GM08714 (cell line): ENCODE measurements around the gene CHPF2.

Experiments
- H3K4me3 ChIP-seq: fragments of 200-500 bp; sonication (Bioruptor generic); 2 replicates; pipeline ENCODE4 v1.5.1; 2014; ENCODE audit warnings: mild to moderate bottlenecking, low read length, inconsistent platforms
- ZNF274 ChIP-seq: IDR thresholded peaks from 2 replicates; pipeline ENCODE4 v1.6.1; 2012; ENCODE audit warnings: mild to moderate bottlenecking, low read depth, low read length

The CHPF2 gene

GRCh38 chr7:151195616-151196450, 36.5 kb upstream of the CHPF2 start:
- no peak for TF ChIP-seq ZNF274
- H3K4me3 ChIP-seq: no peak overlapping the region

GRCh38 chr7:151197932-151198331, 34.4 kb upstream of the CHPF2 start:
- no peak for TF ChIP-seq ZNF274
- no peak overlapping the region for H3K4me3 ChIP-seq

DNA sequence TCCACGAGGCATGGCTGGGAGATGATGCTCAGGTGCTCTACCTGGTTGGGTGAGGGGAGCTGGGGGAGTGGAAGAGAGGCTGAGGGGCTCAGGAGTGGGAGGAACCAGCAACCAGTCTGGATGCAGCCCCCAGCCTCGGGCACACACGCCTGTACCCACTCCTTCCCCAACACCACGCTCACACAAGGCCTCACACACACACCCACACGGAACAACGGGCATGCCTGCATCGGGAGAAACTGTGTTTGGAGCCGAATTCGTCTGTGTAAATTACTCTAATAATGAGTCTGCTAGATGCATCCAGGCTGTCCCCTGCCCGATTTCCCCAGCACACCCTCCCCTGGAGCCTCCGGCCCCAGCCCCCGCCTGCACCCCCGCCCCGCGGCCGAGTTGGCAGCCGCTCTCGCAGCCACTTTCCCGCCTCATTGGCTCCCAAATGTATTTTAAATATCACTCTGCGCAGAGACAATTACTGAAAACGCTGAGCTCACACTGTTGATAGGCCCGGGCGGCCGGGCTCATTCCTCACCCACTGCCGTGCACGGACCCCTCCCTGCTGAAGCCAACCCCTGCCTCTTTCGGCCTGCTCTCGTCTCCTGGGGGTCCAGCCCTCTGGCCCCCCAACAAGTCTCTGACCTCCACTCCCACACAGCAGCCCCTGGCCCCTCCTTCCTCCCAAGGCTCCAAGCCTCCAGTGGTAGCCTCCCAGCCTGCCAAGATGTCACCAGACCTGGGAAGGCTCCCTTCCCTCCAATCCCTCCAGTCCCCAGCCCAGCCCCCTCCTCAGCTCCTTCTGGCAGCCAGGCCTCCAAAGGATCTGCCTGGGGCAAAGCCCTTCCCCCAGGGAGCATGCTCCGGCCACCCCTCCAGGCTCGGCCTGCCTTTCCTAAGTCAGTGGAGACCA, 33.1 kb upstream of the CHPF2 start:
- TF ChIP-seq ZNF274: no peak
- no peak overlapping the region for H3K4me3 ChIP-seq

- H3K4me3 ChIP-seq: no peak overlapping the region
- no peak for TF ChIP-seq ZNF274
These were observed 30.9 kb upstream of the CHPF2 start for GRCh38 chr7:151201344-151201743.

DNA sequence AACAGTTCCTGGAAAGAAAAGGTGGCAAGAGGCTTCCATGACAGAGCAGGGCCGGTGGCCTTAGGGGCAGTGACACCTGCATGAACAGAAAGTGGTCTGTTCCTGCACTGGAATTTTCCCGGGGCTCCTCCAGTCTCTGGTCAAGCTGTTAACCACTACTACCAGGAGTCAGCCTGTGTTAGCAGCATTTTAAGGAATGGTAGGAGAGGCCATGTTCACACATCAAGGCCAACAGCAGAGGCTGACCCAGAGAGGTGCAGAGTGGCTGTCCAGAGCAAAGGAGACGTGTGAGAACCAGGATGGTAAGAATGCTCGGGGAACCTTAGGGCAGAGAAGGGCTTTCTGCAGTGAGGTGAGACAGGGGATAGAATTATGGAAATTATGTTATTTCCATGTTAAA, 30.5 kb upstream of the CHPF2 start:
- TF ChIP-seq ZNF274: no peak
- no peak overlapping the region for H3K4me3 ChIP-seq

- TF ChIP-seq ZNF274: no peak
These were observed 29.4 kb upstream of the CHPF2 start for GRCh38 chr7:151202836-151203235.

GRCh38 chr7:151204383-151205032, 27.8 kb upstream of the CHPF2 start:
- TF ChIP-seq ZNF274: no peak
- no peak overlapping the region for H3K4me3 ChIP-seq

More at GRCh38 chr7:151202836-151203235, 29.4 kb upstream of the CHPF2 start:
- H3K4me3 ChIP-seq: no peak overlapping the region

DNA sequence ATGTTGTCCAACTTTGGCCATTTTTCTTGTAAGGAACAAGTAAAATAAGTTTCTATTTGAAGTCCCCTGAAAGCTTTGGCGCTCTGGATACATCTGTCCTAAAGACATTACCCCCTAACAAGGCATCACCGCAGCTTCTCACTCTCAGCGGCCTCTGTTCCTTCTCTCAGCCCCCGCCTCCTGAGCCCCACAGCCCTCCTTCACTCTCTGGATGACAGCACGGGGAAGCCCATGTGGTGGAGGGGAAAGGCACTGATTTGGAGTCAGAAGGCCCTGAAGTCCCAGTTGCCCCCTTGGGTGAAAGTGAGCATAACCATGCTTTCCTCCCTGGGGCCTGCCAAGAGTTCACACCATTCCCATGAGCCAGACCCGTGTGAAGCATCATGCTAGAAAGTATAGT, 26.6 kb upstream of the CHPF2 start:
- no peak for TF ChIP-seq ZNF274
- no peak overlapping the region for H3K4me3 ChIP-seq

GRCh38 chr7:151206914-151207313, 25.4 kb upstream of the CHPF2 start:
- H3K4me3 ChIP-seq: no peak overlapping the region
- TF ChIP-seq ZNF274: no peak

- H3K4me3 ChIP-seq: no peak overlapping the region
- no peak for TF ChIP-seq ZNF274
These were observed 25.0 kb upstream of the CHPF2 start for GRCh38 chr7:151207315-151207714.

DNA sequence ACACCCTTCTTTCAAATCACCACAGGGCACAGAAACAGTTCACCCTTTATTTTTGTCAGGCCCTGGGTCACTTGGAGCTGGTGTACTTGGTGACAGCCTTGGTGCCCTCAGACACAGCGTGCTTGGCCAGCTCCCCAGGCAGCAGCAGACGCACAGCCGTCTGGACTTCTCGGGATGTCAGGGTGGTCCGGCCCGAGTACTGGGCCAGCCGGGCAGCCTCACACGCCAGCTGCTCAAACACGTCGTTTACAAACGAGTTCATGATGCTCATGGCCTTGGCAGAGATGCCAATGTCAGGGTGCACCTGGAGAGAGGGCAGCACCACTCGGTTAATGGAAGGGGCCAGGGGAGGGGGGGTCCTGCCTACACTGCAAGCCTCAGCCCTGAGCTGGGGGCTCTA, 24.5 kb upstream of the CHPF2 start:
- no peak for TF ChIP-seq ZNF274
- no peak overlapping the region for H3K4me3 ChIP-seq

- no peak for TF ChIP-seq ZNF274
- H3K4me3 ChIP-seq: no peak overlapping the region
These were observed 23.9 kb upstream of the CHPF2 start for GRCh38 chr7:151208253-151208862.

DNA sequence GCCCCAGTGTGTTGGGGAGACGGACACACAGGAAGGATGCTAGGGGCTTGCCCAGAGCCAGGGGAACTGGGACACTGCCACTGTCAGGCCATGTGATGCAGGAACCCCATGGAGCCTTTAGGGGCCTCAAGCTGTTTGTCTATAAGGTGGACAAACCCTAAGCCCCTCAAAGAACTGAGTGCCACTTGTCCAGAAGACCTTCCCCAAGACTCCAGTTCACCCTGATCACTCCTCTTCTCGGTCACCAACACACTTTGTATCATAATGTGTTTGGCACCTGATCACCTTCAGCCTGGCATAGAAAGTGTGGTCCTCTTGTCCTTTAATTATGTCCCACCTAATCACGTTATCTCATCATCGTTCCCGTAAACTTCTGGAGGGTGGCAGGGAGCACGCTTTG, 22.7 kb upstream of the CHPF2 start:
- no peak for TF ChIP-seq ZNF274
- no peak overlapping the region for H3K4me3 ChIP-seq
